SK-N-MC (cell line): Measurements from ENCODE around the gene SLC66A2.

Experiments
- DNase-seq: peaks from one replicate; pipeline ENCODE4 v3.0.0-alpha.2; 2011; ENCODE audit warnings: low read depth, low spot score
- H3K27ac ChIP-seq: fragments of 200-600 bp; sonication (generic); 2 replicates; pipeline ENCODE4 v1.5.1; 2016; ENCODE audit warnings: mixed run types
- H3K36me3 ChIP-seq: fragments of 200-600 bp; sonication (generic); 2 replicates; pipeline ENCODE4 v1.6.1; 2017; ENCODE audit warnings: antibody characterized with exemption, low read length, mixed read lengths; ENCODE audit not compliant: insufficient read depth
- H3K4me3 ChIP-seq: fragments of 200-600 bp; sonication (generic); 2 replicates; pipeline ENCODE4 v1.5.1; 2016
- H3K9ac ChIP-seq: fragments of 200-600 bp; sonication (generic); 2 replicates; pipeline ENCODE4 v1.8.0; 2017; ENCODE audit warnings: mixed run types, mixed read lengths; ENCODE audit not compliant: insufficient read length
- H3K9me3 ChIP-seq: fragments of 200-600 bp; sonication (generic); 2 replicates; pipeline ENCODE4 v1.6.1; 2017; ENCODE audit warnings: low read depth, mild to moderate bottlenecking, antibody characterized with exemption, low read length, moderate library complexity, mixed read lengths
- EZH2 ChIP-seq: fragments of 200-600 bp; sonication (generic); IDR thresholded peaks from one replicate; pipeline ENCODE4 v1.6.1; 2017; ENCODE audit warnings: antibody characterized with exemption
- FOXP2 ChIP-seq: optimal IDR thresholded peaks from 2 replicates; pipeline ENCODE3; 2011; ENCODE audit warnings: mild to moderate bottlenecking, moderate library complexity; ENCODE audit not compliant: insufficient read depth; ENCODE audit errors: extremely low read length, control extremely low read depth
- POLR2AphosphoS5 ChIP-seq: IDR thresholded peaks from 2 replicates; pipeline ENCODE4 v1.6.1; 2012; ENCODE audit warnings: mild to moderate bottlenecking, low read depth, low read length, borderline replicate concordance

SLC66A2 gene

DNA sequence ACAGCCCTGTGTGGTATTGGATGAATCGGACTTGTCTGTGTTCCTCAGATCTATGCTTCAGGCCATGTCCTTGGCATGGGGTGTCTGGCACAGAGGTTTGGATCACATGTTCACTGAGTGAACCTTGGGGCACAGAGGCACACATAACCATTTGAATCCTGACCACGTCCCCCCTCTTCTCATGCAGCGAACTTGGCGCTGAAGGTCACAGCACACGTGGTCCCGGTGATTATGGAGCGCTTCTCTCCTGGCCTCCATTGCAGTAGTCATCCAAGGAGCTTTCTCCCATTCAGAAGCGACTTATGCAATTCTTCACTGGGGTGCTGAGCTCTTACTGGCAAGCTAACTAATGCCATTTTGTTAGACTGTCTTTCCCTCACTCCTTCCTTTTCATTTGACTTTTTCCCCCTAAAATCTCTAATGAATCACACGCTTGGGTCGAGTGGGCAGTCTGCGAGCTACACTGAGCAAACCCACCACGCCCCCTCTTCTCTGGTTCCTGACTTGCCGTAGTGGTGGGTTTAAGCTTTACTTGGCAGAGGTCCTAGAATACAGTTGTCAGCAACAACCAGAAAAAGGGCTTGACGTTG, 94.3 kb downstream of the SLC66A2 start:
- TF ChIP-seq FOXP2 (no peak), POLR2AphosphoS5 (no peak), EZH2 (no peak)
- Histone ChIP-seq H3K9ac (no peak overlapping the region), H3K9me3 (no peaks in the 10 kb centered on the region), H3K4me3 (peak overlapping the region; percentile 64), H3K27ac (0 out of 2 replicates have a peak overlapping the region, but pooled peaks have one; percentile 13), H3K36me3 (no peaks in the 10 kb centered on the region)
- peak; percentile 12 for DNase-seq

DNA sequence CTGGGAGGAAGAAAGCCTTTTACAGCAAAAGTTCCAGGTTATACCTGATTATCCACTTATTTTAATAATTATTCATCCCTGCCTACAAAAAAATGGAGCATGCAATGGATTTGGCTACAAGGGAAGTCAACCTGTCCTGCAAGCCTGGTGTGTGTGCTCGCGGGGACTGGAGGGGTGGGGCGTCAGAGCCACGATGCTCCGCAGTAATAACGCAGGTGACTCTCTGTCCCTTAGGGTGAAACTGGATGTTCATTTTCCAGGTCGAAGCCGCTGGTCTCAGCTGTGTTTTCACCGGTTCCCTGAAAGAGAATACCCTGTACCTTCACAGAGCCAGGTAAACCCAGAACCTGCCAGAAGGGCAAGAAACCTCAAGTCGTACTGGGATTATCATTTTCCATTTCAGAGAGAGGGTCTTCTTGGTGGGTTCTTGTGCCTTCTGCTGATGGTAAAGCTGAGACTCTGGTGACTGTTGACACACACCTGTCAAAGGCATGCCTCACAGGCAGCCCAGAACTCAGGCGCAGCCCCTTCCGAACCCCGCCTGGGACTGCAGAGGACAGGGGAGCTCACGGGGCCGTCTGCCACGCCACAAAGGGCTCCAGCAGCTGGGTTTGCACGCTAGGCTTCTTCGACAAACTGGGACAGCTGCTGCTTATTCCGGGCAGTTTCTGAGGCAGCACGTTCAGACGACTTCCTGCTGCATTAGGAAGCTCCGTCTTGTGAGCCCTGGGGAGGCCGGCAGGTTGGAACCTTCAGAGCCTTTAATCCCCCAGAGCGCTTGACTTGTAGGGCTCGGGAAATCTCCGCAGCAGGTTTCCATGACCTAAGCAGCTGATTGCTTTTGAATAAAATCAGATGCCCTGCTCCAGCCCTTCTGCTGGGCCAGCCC, 95.1 kb downstream of the SLC66A2 start:
- Histone ChIP-seq H3K27ac (no peak overlapping the region), H3K9ac (no peak overlapping the region)
- no peak for DNase-seq

DNA sequence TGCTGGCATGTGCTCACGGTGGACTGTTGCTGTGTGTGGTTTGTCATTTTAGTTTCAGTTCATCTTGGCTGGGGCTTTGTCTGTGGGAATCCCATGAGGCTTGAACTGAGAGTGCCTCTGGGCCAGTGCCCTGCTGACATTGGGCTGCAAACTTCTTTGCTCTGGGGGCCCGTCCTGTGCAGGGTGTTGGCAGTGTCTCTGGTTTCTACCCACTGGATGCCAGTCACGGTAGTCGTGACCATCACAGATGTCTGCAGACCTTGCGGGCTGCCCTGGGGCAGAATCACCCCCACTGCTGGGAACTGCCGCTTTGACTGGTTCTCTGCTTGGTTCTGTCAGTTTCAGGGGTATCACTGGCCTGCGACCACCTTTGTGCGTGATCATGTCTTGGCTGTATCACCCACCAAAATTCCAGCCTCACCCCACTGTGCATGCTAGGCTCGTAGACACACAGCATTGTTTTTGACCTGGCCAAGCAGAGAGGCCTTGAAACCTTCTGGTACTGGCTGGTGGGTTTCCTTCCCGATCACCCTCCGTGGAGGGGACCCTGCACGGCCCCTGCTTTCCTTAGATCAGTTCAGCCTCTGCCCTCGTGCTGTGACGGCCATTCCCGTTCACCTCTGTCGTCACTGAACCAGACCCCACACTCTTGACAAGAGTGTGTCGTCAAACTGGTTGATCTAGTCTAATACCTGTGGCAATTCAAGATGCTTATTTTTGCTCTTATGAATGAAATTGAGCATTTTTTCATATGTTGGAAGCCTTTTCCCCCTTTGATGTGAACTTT, 96.1 kb downstream of the SLC66A2 start:
- no peak overlapping the region for H3K27ac ChIP-seq
- no peaks in the 10 kb centered on the region for H3K36me3 ChIP-seq
- DNase-seq = no peak
- TF ChIP-seq POLR2AphosphoS5 (no peak), FOXP2 (no peak), EZH2 (no peak)
- H3K9ac ChIP-seq = no peak overlapping the region
- H3K9me3 ChIP-seq = no peaks in the 10 kb centered on the region
- H3K4me3 ChIP-seq = no peak overlapping the region

More for the DNA sequence above, 95.1 kb downstream of the SLC66A2 start:
- Histone ChIP-seq H3K4me3 (no peak overlapping the region), H3K36me3 (no peaks in the 10 kb centered on the region), H3K9me3 (no peaks in the 10 kb centered on the region)
- TF ChIP-seq FOXP2 (no peak), EZH2 (no peak), POLR2AphosphoS5 (no peak)

DNA sequence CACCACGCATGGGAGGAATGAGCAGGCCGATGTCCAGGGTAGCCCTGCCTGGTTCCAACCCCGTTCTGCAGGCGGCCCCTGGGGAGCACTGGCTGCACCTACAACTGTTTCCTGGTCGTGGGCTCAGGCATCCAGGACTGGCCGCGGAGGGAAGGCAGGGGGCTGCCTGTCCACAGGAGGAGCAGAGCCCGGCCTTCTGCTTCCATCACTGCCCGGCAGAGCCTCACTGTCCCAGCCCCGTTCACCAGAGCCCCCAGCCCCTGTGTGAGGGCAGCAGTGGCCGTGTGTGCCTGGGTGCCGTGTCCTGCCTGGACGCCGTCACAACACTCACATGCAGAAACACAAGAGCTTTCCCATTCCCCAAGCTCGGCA, 97.5 kb downstream of the SLC66A2 start:
- DNase-seq = no peak
- Histone ChIP-seq H3K27ac (no peak overlapping the region), H3K36me3 (no peaks in the 10 kb centered on the region), H3K4me3 (no peak overlapping the region), H3K9ac (no peak overlapping the region), H3K9me3 (no peaks in the 10 kb centered on the region)
- TF ChIP-seq FOXP2 (no peak), POLR2AphosphoS5 (no peak), EZH2 (no peak)

DNA sequence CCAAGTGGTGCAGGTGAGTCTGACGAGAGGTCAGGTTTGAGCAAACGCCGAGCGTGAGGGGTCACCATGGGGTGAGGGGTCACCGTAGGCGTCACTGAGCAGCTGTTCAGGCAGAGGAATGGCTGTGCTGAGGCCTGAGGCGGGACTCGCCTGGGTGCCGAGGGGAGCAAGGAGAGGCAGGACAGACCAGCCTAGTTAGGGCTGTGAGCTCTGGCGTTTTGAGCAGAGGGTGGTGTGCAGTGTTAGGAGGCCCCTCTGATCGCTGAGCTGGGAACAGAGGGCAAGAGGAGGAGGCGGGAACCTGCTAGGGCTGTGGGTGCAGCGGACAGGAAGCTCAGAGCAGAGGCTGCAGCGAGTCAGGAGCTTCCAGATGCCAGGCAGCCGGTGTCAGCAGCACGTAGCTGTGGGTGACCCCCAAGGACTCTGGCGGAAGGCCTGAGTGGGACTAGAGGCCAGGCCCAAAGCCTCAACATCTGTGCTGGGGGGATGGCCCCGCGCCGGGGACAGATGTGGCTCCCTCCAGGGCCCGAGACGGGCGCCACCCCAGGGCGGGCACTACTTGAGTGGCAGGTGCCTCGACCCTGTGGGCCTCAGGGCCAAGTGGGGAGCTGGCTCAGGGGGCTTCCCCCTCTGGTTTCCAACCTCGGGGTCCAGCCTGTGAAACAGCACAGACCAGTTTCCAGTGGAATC, 98.0 kb downstream of the SLC66A2 start:
- Histone ChIP-seq H3K9me3 (no peaks in the 10 kb centered on the region), H3K36me3 (no peaks in the 10 kb centered on the region), H3K4me3 (no peak overlapping the region), H3K9ac (no peak overlapping the region), H3K27ac (no peak overlapping the region)
- TF ChIP-seq FOXP2 = no peak
- TF ChIP-seq POLR2AphosphoS5 = no peak
- no peak for TF ChIP-seq EZH2
- no peak for DNase-seq

DNA sequence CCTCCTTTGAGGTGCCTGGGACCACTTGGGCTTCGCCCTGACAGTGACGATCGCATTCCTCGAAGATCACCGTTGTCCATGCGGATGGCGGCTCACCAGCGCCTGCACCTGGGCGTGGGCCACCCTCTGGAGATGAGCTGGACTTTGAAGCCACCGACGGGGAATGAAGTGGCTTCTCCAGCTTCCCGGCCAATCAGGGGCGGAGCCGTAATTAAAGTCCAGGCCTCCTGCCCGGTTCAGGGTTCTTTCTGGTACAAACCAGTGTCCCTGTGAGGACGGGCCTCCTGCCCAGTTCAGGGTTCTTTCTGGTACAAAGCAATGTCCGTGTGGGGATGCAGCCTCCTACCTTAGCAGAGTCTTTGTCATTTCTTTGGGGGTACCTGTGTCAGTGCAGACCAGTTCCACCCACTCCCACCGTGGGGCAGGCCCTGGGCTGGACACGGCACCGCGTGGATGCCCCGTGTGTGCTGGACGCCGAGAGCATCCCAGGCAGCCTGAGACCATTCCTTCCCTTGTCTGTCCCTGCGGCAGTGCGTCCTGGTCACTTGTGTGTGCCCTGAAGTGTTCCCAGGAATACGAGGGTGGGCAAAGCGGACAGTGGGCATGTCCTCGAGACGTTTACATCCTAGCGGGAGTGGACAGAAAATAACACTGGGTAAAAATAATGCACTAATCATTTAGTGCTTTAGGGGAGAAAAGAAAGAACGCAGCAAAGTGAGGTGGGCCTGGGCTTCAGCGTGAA, 98.7 kb downstream of the SLC66A2 start:
- DNase-seq = no peak
- TF ChIP-seq EZH2 (no peak), FOXP2 (no peak), POLR2AphosphoS5 (no peak)
- H3K9ac ChIP-seq = no peak overlapping the region
- H3K4me3 ChIP-seq = no peak overlapping the region
- H3K9me3 ChIP-seq = no peaks in the 10 kb centered on the region
- H3K27ac ChIP-seq = no peak overlapping the region
- no peaks in the 10 kb centered on the region for H3K36me3 ChIP-seq
